GM19328 (cell line): ENCODE data around the gene IFNA16.
"Not testable (repeated sequence)": the region's sequence is repeated elsewhere in the genome, so short reads cannot be mapped to it uniquely, and the experiment has no call there.

ENCODE experiments used
- ATAC-seq: cut with Tn5 transposase; IDR thresholded peaks from one replicate; pipeline ENCODE4 v1.9.1; 2021; ENCODE audit warnings: mild to moderate bottlenecking, moderate library complexity; ENCODE audit not compliant: unreplicated experiment

Gene IFNA16

GRCh38 chr9:21217211-21217610 is at the start of gene IFNA16:
Gene IFNA16 (minus strand): TSS chr9:21217311. CDS start chr9:21217305, 6 bp downstream.
- ATAC-seq: not testable (repeated sequence)

- no peak for ATAC-seq
Measured at GRCh38 chr9:21265421-21266189, 48.5 kb upstream of the IFNA16 start.

- no peak for ATAC-seq
Measured at GRCh38 chr9:21255538-21256212, 38.6 kb upstream of the IFNA16 start.

- peak; percentile 78 for ATAC-seq
Measured at GRCh38 chr9:21252721-21253547, 35.8 kb upstream of the IFNA16 start.

- ATAC-seq: no peak
Measured at GRCh38 chr9:21251638-21252037, 34.5 kb upstream of the IFNA16 start.

GRCh38 chr9:21251190-21251589 is 34.1 kb upstream of the IFNA16 start:
- no peak for ATAC-seq

- ATAC-seq: no peak
Measured at GRCh38 chr9:21244836-21245235, 27.7 kb upstream of the IFNA16 start.

- no peak for ATAC-seq
Measured at GRCh38 chr9:21239911-21240310, 22.8 kb upstream of the IFNA16 start, which contains the start of gene IFNA14. Gene IFNA14 (minus strand): TSS chr9:21240005. CDS start chr9:21239935, 70 bp downstream.

GRCh38 chr9:21236360-21236714 is 19.2 kb upstream of the IFNA16 start:
- not testable (repeated sequence) for ATAC-seq

GRCh38 chr9:21235468-21236359 is 18.6 kb upstream of the IFNA16 start:
- peak; percentile 81 for ATAC-seq

- ATAC-seq: no peak
Measured at GRCh38 chr9:21234153-21234687, 17.1 kb upstream of the IFNA16 start.

GRCh38 chr9:21233258-21233657 is 16.1 kb upstream of the IFNA16 start:
- no peak for ATAC-seq

- no peak for ATAC-seq
Measured at GRCh38 chr9:21228122-21228521, 11.0 kb upstream of the IFNA16 start, which contains the start of gene IFNA17. Gene IFNA17 (minus strand): TSS chr9:21228222. CDS start chr9:21228173, 49 bp downstream.

- ATAC-seq: peak; percentile 59
Measured at GRCh38 chr9:21213411-21214326, 3.4 kb downstream of the IFNA16 start.

- not testable (repeated sequence) for ATAC-seq
Measured at GRCh38 chr9:21212160-21212559, 5.0 kb downstream of the IFNA16 start.

- ATAC-seq: not testable (repeated sequence)
Measured at GRCh38 chr9:21210782-21211181, 6.3 kb downstream of the IFNA16 start.

- no peak for ATAC-seq
Measured at GRCh38 chr9:21210311-21210710, 6.8 kb downstream of the IFNA16 start.

- not testable (repeated sequence) for ATAC-seq
Measured at GRCh38 chr9:21207043-21207442, 10.1 kb downstream of the IFNA16 start, which contains the start of gene IFNA10. Gene IFNA10 (minus strand): TSS chr9:21207143. CDS start chr9:21207097, 46 bp downstream.

- no peak for ATAC-seq
Measured at GRCh38 chr9:21205204-21205603, 11.9 kb downstream of the IFNA16 start.
